GM23338 (cell line): ENCODE results near the gene SCN3A. TPM values are rescaled to one million over a fixed set of nuclear protein-coding genes. Genes with fewer than 3 reads are reported as not detected.

Source experiments
- ATAC-seq: fragments of 200-7000 bp; cut with Tn5 transposase; 3 replicates; pipeline ENCODE4 v1.9.1; 2020
- DNase-seq: peaks from one replicate; pipeline ENCODE4 v3.0.0-alpha.2; 2015; ENCODE audit warnings: low spot score
- H2AFZ ChIP-seq: fragments of 200-600 bp; sonication (generic); 2 replicates; pipeline ENCODE4 v1.8.0; 2016; ENCODE audit warnings: antibody characterized with exemption, mild to moderate bottlenecking, moderate library complexity
- H3F3A ChIP-seq: fragments of 200-600 bp; sonication (generic); replicated peaks from 2 replicates; pipeline ENCODE4 v1.8.0; 2017; ENCODE audit warnings: antibody characterized with exemption, mixed run types, low read depth
- H3K27ac ChIP-seq: fragments of 200-600 bp; sonication (generic); 2 replicates; pipeline ENCODE4 v1.6.1; 2016; ENCODE audit warnings: low read depth
- H3K27me3 ChIP-seq: fragments of 200-600 bp; sonication (generic); 2 replicates; pipeline ENCODE4 v1.8.0; 2016; ENCODE audit warnings: mild to moderate bottlenecking, mixed run types, moderate library complexity; ENCODE audit not compliant: insufficient read depth
- H3K36me3 ChIP-seq: fragments of 200-600 bp; sonication (generic); 2 replicates; pipeline ENCODE4 v1.8.0; 2016; ENCODE audit warnings: mild to moderate bottlenecking; ENCODE audit not compliant: insufficient read depth
- H3K4me1 ChIP-seq: fragments of 200-600 bp; sonication (generic); 2 replicates; pipeline ENCODE4 v1.8.0; 2016; ENCODE audit warnings: mild to moderate bottlenecking, moderate library complexity; ENCODE audit not compliant: insufficient read depth
- H3K4me2 ChIP-seq: fragments of 200-600 bp; sonication (generic); 2 replicates; pipeline ENCODE4 v1.7.1; 2017; ENCODE audit warnings: mixed run types
- H3K4me3 ChIP-seq: fragments of 200-600 bp; sonication (generic); 2 replicates; pipeline ENCODE4 v1.6.1; 2016; ENCODE audit warnings: mixed run types
- H3K79me2 ChIP-seq: fragments of 200-600 bp; sonication (generic); replicated peaks from 2 replicates; pipeline ENCODE4 v1.8.0; 2017; ENCODE audit warnings: mild to moderate bottlenecking; ENCODE audit not compliant: insufficient read depth
- H3K9me2 ChIP-seq: fragments of 200-600 bp; sonication (generic); 2 replicates; pipeline ENCODE4 v1.8.0; 2017; ENCODE audit not compliant: insufficient read depth
- H4K20me1 ChIP-seq: fragments of 200-600 bp; sonication (generic); replicated peaks from 2 replicates; pipeline ENCODE4 v1.8.0; 2017; ENCODE audit warnings: mild to moderate bottlenecking; ENCODE audit not compliant: insufficient read depth
- H3K27ac Mint-ChIP-seq: 2 replicates; pipeline ENCODE4 v1.8.0; 2020; ENCODE audit warnings: inconsistent platforms, mild to moderate bottlenecking, moderate library complexity, mixed read lengths
- H3K27me3 Mint-ChIP-seq: 3 replicates; pipeline ENCODE4 v1.8.0; 2022; ENCODE audit warnings: low read depth, mild to moderate bottlenecking, moderate library complexity, mixed read lengths, inconsistent platforms; ENCODE audit not compliant: insufficient read depth, poor library complexity
- H3K36me3 Mint-ChIP-seq: 3 replicates; pipeline ENCODE4 v1.8.0; 2021; ENCODE audit warnings: low read depth, mild to moderate bottlenecking, inconsistent platforms, moderate library complexity, mixed read lengths
- H3K4me1 Mint-ChIP-seq: 3 replicates; pipeline ENCODE4 v1.8.0; 2020; ENCODE audit warnings: mild to moderate bottlenecking, inconsistent platforms, mixed read lengths
- H3K4me3 Mint-ChIP-seq: 3 replicates; pipeline ENCODE4 v1.8.0; 2021; ENCODE audit warnings: moderate library complexity, mild to moderate bottlenecking, inconsistent platforms, mixed read lengths
- H3K9me3 Mint-ChIP-seq: 3 replicates; pipeline ENCODE4 v1.8.0; 2020; ENCODE audit warnings: moderate library complexity, mild to moderate bottlenecking, inconsistent platforms, mixed read lengths
- CREB1 ChIP-seq: fragments of 250-450 bp; sonication (Bioruptor Pico); IDR thresholded peaks from 2 replicates; pipeline ENCODE4 v1.5.0; 2020; ENCODE audit warnings: low read depth, mild to moderate bottlenecking, moderate library complexity
- ETS1 ChIP-seq: IDR thresholded peaks from 2 replicates; pipeline ENCODE4 v1.6.1; 2016; ENCODE audit warnings: antibody characterized with exemption
- EZH2phosphoT487 ChIP-seq: fragments of 200-600 bp; sonication (generic); IDR thresholded peaks from one replicate; pipeline ENCODE4 v1.8.1; 2018; ENCODE audit warnings: antibody characterized with exemption; ENCODE audit not compliant: unreplicated experiment
- JUNB ChIP-seq: IDR thresholded peaks from one replicate; pipeline ENCODE4 v1.6.1; 2016; ENCODE audit warnings: antibody characterized with exemption; ENCODE audit not compliant: unreplicated experiment
- NANOG ChIP-seq: IDR thresholded peaks from 2 replicates; pipeline ENCODE4 v1.6.1; 2016; ENCODE audit warnings: antibody characterized with exemption, borderline replicate concordance
- POLR2AphosphoS5 ChIP-seq: IDR thresholded peaks from 2 replicates; pipeline ENCODE4 v1.6.1; 2016; ENCODE audit warnings: antibody characterized with exemption, low read depth
- REST ChIP-seq: IDR thresholded peaks from one replicate; pipeline ENCODE4 v1.6.1; 2018; ENCODE audit warnings: antibody characterized with exemption; ENCODE audit not compliant: unreplicated experiment
- ZNF331 ChIP-seq: fragments of 250-450 bp; sonication (Bioruptor Pico); IDR thresholded peaks from 2 replicates; pipeline ENCODE4 v1.5.0; 2020; ENCODE audit warnings: low read depth, mild to moderate bottlenecking, moderate library complexity
- ZNF462 ChIP-seq: fragments of 250-450 bp; sonication (Bioruptor Pico); IDR thresholded peaks from 2 replicates; pipeline ENCODE4 v1.5.0; 2020; ENCODE audit warnings: mild to moderate bottlenecking, moderate library complexity
- polyA plus RNA-seq: library from polyadenylated mRNA; unstranded; fragments of >200 nt; fragmentation: Nextera tagmentation; extraction: Ambion mirVana; gene quantifications from 2 replicates; pipeline ENCODE4 v1.2.1, GENCODE V29; 2016
- total RNA-seq: library from RNA; depleted of rRNA; stranded (reverse); fragments of >200 nt; shearing (Covaris generic); gene quantifications from 2 replicates; pipeline ENCODE4 v1.2.3, GENCODE V29; 2014

SCN3A gene
- total and polyA plus RNA-seq, 2 experiments from 2014 or later = 0.66 TPM; not detected in 1

GRCh38 chr2:165198181-165198580 is 5.7 kb downstream of the SCN3A start:
- H3K4me1 ChIP-seq = no peaks in the 10 kb centered on the region
- no peak overlapping the region for H3K4me2 ChIP-seq
- no peak overlapping the region for H3K4me3 Mint-ChIP-seq
- H2AFZ ChIP-seq = peak overlapping the region; percentile 4; the same call in 1 of the 2 replicates
- no peak overlapping the region for H3K4me3 ChIP-seq
- H4K20me1 ChIP-seq = no peaks in the 10 kb centered on the region
- H3K27me3 Mint-ChIP-seq = no peaks in the 10 kb centered on the region
- H3K27ac Mint-ChIP-seq = peak overlapping the region; percentile 80
- H3K4me1 Mint-ChIP-seq = peaks cover 14% of the 10 kb centered on the region
- DNase-seq (no peak), ATAC-seq (no peak; the same call in 2 of the 3 replicates)
- H3F3A ChIP-seq = no peaks in the 10 kb centered on the region
- no peak for TF ChIP-seq EZH2phosphoT487
- TF ChIP-seq JUNB = no peak
- no peak for TF ChIP-seq ZNF331 (CRISPR knock-in tag)
- TF ChIP-seq REST = no peak
- no peaks in the 10 kb centered on the region for H3K9me3 Mint-ChIP-seq
- no peaks in the 10 kb centered on the region for H3K79me2 ChIP-seq
- H3K36me3 Mint-ChIP-seq = no peaks in the 10 kb centered on the region
- H3K36me3 ChIP-seq = no peaks in the 10 kb centered on the region
- no peaks in the 10 kb centered on the region for H3K27me3 ChIP-seq
- H3K9me2 ChIP-seq = no peaks in the 10 kb centered on the region; the same call in 1 of the 2 replicates
- 0 out of 2 replicates have a peak overlapping the region, but pooled peaks have one; percentile 4 for H3K27ac ChIP-seq

GRCh38 chr2:165197346-165197745 is 6.5 kb downstream of the SCN3A start:
- H3K27ac ChIP-seq = no peak overlapping the region
- H2AFZ ChIP-seq = no peak overlapping the region
- H3K9me3 Mint-ChIP-seq = no peaks in the 10 kb centered on the region
- H4K20me1 ChIP-seq = no peaks in the 10 kb centered on the region
- DNase-seq (no peak), ATAC-seq (no peak)
- H3K27me3 Mint-ChIP-seq = no peaks in the 10 kb centered on the region
- no peaks in the 10 kb centered on the region; the same call in 1 of the 2 replicates for H3K9me2 ChIP-seq
- H3K4me3 Mint-ChIP-seq = no peak overlapping the region
- H3K4me1 ChIP-seq = no peaks in the 10 kb centered on the region
- no peaks in the 10 kb centered on the region for H3K27me3 ChIP-seq
- H3K4me2 ChIP-seq = no peak overlapping the region
- peak overlapping the region; percentile 46 for H3K27ac Mint-ChIP-seq
- H3K36me3 Mint-ChIP-seq = no peaks in the 10 kb centered on the region
- H3K4me3 ChIP-seq = no peak overlapping the region
- no peaks in the 10 kb centered on the region for H3K36me3 ChIP-seq
- H3K4me1 Mint-ChIP-seq = peaks cover 14% of the 10 kb centered on the region
- no peaks in the 10 kb centered on the region for H3F3A ChIP-seq
- H3K79me2 ChIP-seq = no peaks in the 10 kb centered on the region
- TF ChIP-seq JUNB (no peak), ETS1 (no peak), ZNF462 (CRISPR knock-in tag) (no peak), NANOG (no peak), CREB1 (CRISPR knock-in tag) (no peak), POLR2AphosphoS5 (no peak)
